HG03095 (cell line): ENCODE data around the gene MAFG.

Experiments
- ATAC-seq: cut with Tn5 transposase; IDR thresholded peaks from one replicate; pipeline ENCODE4 v1.9.1; 2021; ENCODE audit warnings: moderate library complexity; ENCODE audit not compliant: unreplicated experiment

Gene MAFG

GRCh38 chr17:81940538-81941483 lies 13.3 kb upstream of the MAFG start:
- no peak for ATAC-seq

- ATAC-seq, result no peak
These were observed 12.4 kb upstream of the MAFG start for GRCh38 chr17:81939881-81940385.

- ATAC-seq, result no peak
These were observed 11.7 kb upstream of the MAFG start for GRCh38 chr17:81939218-81939617.

GRCh38 chr17:81935709-81936084 lies 8.2 kb upstream of the MAFG start:
- ATAC-seq, result no peak

- ATAC-seq, result no peak
These were observed 7.5 kb upstream of the MAFG start for GRCh38 chr17:81934850-81935708.

GRCh38 chr17:81934098-81934757 lies 6.7 kb upstream of the MAFG start:
- ATAC-seq, result no peak

GRCh38 chr17:81933178-81933699 lies 5.7 kb upstream of the MAFG start:
- ATAC-seq, result no peak

GRCh38 chr17:81932333-81932983 lies 4.9 kb upstream of the MAFG start:
- ATAC-seq, result no peak

GRCh38 chr17:81931557-81932332 lies 4.2 kb upstream of the MAFG start:
- no peak for ATAC-seq

GRCh38 chr17:81931189-81931556 lies 3.6 kb upstream of the MAFG start:
- no peak for ATAC-seq

- ATAC-seq, result no peak
These were observed 2.9 kb upstream of the MAFG start for GRCh38 chr17:81930142-81931125.

GRCh38 chr17:81929253-81930141 lies 2.0 kb upstream of the MAFG start:
- ATAC-seq, result no peak

- no peak for ATAC-seq
These were observed 1.2 kb upstream of the MAFG start for GRCh38 chr17:81928544-81929252.

GRCh38 chr17:81927152-81927652 lies 333 bp downstream of the MAFG start:
- ATAC-seq, result peak; percentile 6

GRCh38 chr17:81926451-81927151 lies 934 bp downstream of the MAFG start:
- ATAC-seq, result peak; percentile 16

- ATAC-seq, result no peak
These were observed 1.6 kb downstream of the MAFG start for GRCh38 chr17:81925860-81926450.
